BJ (cell line): ENCODE results near the gene PTRH2. TPM values are rescaled to one million over a fixed set of nuclear protein-coding genes. Genes with fewer than 3 reads are reported as not detected.

Source experiments
- CTCF ChIA-PET: fragments of 350-600 bp; formaldehyde crosslinking; extraction: SDS; loops from one replicate; lab custom pipeline; 2021; ENCODE audit warnings: antibody characterized with exemption, inconsistent platforms; lab: Yijun Ruan, JAX
- POLR2A ChIA-PET: fragments of 300-600 bp; sonication (Branson Sonifier 250); formaldehyde crosslinking; extraction: SDS; loops from one replicate; lab custom pipeline; 2021; ENCODE audit warnings: antibody characterized with exemption; lab: Charles Lee
- DNase-seq: peaks from one replicate; pipeline ENCODE4 v3.0.0-alpha.2; 2011; ENCODE audit warnings: low read depth
- H3K27me3 ChIP-seq: 2 replicates; pipeline ENCODE4 v1.6.0; 2011; ENCODE audit warnings: low read length; ENCODE audit not compliant: control insufficient read depth, insufficient read depth
- H3K36me3 ChIP-seq: 2 replicates; pipeline ENCODE4 v1.5.1; 2011; ENCODE audit warnings: low read length; ENCODE audit not compliant: control insufficient read depth, insufficient read depth
- H3K4me3 ChIP-seq: 2 replicates; pipeline ENCODE4 v1.5.1; 2011; ENCODE audit warnings: low read depth, mild to moderate bottlenecking, control low read depth, low read length
- polyA plus RNA-seq: library from polyadenylated mRNA; depleted of rRNA; stranded (reverse); fragments of >200 nt; gene quantifications from 2 replicates; pipeline ENCODE4 v1.2.3, GENCODE V29; 2011
- TF ChIP-seq, protein P1 (sequence below): IDR thresholded peaks from 2 replicates; pipeline ENCODE4 v1.5.1; 2011; ENCODE audit warnings: low read depth, mild to moderate bottlenecking, control low read depth, inconsistent platforms, low read length, moderate library complexity; ENCODE audit not compliant: insufficient read depth

PTRH2 gene
- polyA plus RNA-seq, 1 experiment: 31.4 TPM

DNA sequence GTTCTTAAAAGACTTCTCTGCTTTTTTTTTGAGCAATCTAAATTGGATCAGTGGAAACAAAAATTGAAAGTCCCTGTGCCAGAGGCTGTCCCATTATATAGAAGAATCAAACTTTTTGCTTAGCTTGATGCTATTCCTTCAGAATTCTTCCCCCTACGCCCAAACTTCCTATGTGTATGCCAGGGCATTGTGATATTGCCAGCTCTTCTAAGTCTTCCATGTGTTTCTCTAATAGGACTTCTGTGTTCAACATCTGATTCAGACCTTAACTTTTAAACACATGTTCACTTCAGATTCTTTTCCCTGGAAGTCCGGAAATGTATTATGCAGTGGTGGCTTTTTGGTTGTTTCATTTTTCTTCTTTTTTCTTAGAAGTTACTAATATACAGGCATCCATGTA lies 18.7 kb downstream of the PTRH2 start:
- H3K36me3 ChIP-seq: peaks cover 5% of the 10 kb centered on the region

DNA sequence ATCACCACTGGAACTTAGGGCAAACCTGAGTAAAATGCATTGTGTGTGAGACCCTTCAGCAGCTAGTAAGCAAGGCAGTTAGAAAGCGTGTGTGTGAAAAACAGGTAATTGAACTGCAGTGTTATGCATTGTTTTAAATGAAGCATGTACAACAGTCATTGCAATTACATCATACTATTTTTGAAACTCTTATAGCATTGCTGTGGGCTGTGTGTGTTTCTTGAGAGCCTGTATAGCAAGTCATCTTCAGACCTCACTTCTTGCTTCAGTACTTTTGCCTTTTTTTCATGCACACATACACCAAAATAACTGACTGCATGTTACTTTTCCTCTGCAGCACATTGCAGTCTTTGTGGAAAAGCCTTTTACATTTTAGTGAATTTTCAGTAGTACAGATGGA lies 19.2 kb downstream of the PTRH2 start:
- no peak for DNase-seq

More for the DNA sequence above, 18.7 kb downstream of the PTRH2 start:
- DNase-seq: no peak
- Histone ChIP-seq H3K4me3 (no peak overlapping the region), H3K27me3 (no peaks in the 10 kb centered on the region)
- POLR2A ChIA-PET: no interaction called here
- TF ChIP-seq, protein P1, sequence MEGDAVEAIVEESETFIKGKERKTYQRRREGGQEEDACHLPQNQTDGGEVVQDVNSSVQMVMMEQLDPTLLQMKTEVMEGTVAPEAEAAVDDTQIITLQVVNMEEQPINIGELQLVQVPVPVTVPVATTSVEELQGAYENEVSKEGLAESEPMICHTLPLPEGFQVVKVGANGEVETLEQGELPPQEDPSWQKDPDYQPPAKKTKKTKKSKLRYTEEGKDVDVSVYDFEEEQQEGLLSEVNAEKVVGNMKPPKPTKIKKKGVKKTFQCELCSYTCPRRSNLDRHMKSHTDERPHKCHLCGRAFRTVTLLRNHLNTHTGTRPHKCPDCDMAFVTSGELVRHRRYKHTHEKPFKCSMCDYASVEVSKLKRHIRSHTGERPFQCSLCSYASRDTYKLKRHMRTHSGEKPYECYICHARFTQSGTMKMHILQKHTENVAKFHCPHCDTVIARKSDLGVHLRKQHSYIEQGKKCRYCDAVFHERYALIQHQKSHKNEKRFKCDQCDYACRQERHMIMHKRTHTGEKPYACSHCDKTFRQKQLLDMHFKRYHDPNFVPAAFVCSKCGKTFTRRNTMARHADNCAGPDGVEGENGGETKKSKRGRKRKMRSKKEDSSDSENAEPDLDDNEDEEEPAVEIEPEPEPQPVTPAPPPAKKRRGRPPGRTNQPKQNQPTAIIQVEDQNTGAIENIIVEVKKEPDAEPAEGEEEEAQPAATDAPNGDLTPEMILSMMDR: no peak
- CTCF ChIA-PET: no interaction called here

DNA sequence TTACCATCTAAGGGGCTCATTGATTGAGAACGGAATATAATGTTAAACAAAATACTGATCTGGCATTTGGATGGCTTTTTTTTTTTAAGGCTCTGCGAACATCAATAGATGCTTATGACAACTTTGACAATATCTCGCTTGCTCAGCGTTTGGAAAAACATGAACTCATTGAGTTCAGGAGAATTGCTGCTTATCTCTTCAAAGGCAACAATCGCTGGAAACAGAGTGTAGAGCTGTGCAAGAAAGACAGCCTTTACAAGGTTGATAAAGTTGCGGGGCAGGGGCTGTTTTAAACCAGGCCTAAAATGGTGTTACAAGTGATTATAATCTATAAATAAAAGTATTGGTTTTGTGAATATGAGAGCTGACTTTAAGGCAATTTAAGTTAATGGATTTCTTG lies 22.3 kb downstream of the PTRH2 start:
- no peaks in the 10 kb centered on the region for H3K27me3 ChIP-seq
- no peak for DNase-seq
- TF ChIP-seq, protein P1: no peak
- no peak overlapping the region for H3K4me3 ChIP-seq
- ChIA-PET POLR2A (no interaction called here), CTCF (interaction anchor here (1.3 to 1.7 kb wide), 2 partner anchors 9 to 15 kb away, joined by 3 to 5 read pairs; no protein-coding TSS in a partner anchor)
- peaks cover 10% of the 10 kb centered on the region for H3K36me3 ChIP-seq

More for the DNA sequence above, 19.2 kb downstream of the PTRH2 start:
- peaks cover 4% of the 10 kb centered on the region for H3K36me3 ChIP-seq
- no peaks in the 10 kb centered on the region for H3K27me3 ChIP-seq
- TF ChIP-seq, protein P1: no peak
- no peak overlapping the region for H3K4me3 ChIP-seq
- ChIA-PET POLR2A (no interaction called here), CTCF (no interaction called here)

DNA sequence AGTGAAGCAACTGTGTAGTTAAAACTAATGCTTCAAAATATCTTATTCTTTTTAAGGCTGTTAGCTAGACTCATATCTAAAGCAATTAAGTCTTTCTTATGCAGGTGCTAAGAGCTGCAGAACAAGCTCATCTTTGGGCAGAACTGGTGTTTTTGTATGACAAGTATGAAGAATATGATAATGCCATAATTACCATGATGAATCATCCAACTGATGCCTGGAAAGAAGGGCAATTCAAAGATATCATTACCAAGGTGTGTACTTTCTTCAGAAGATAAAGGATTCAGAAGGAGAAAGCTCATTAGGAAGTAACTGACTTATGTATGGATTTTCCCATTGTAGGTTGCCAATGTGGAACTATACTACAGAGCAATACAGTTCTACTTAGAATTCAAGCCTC lies 23.9 kb downstream of the PTRH2 start:
- H3K4me3 ChIP-seq: no peak overlapping the region
- POLR2A ChIA-PET: no interaction called here
- TF ChIP-seq, protein P1: no peak
- CTCF ChIA-PET: no interaction called here
- H3K36me3 ChIP-seq: peaks cover 14% of the 10 kb centered on the region
- no peaks in the 10 kb centered on the region for H3K27me3 ChIP-seq
- DNase-seq: no peak

DNA sequence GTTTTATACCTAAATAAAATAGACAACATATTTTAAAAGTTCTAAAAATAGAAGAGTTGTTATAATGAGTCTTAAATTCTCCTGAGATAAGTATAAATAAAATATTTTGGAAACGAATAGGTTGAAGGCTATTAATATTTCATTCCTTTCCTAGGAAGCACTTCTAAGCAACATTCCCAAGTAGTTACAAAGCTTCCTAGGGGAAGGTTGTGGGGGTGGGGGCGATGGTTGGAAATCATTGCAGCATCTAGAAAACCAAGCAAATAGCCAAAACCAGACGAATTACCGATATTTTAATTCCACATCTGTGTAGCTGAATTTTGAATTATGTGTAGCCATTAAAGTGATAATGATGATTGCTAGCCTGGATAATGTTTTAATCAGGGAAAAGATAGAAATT lies 26.9 kb downstream of the PTRH2 start:
- TF ChIP-seq, protein P1: no peak
- DNase-seq: no peak
- ChIA-PET POLR2A (no interaction called here), CTCF (interaction anchor here (0.6 kb wide), 1 partner anchor 586 kb away, joined by 3 read pairs; no protein-coding TSS in a partner anchor)
- H3K4me3 ChIP-seq: no peak overlapping the region
- H3K36me3 ChIP-seq: peaks cover 10% of the 10 kb centered on the region
- no peaks in the 10 kb centered on the region for H3K27me3 ChIP-seq
